HUDEP-2 (cell line): ENCODE results near the gene VIPAS39.
A peak's percentile ranks its signal among the peaks of the same experiment; 100 is the strongest.
"Not testable (repeated sequence)": the region's sequence is repeated elsewhere in the genome, so short reads cannot be mapped to it uniquely, and the experiment has no call there.

Source experiments
- DNase-seq, 76 experiments: peaks; one replicate each; lab custom pipeline; 2025; ENCODE audit not compliant: unreplicated experiment in 76 of 76; lab: John Stamatoyannopoulos, UW

Gene VIPAS39

GRCh38 chr14:77473921-77474320 lies 16.5 kb upstream of the VIPAS39 start:
- DNase-seq, result no peak

- DNase-seq, result no peak
Observed at GRCh38 chr14:77470224-77470870, 12.9 kb upstream of the VIPAS39 start.

GRCh38 chr14:77469539-77469938 lies 12.1 kb upstream of the VIPAS39 start:
- DNase-seq, result peak in 1 of 76 experiments; percentile 20

GRCh38 chr14:77469067-77469505 lies 11.7 kb upstream of the VIPAS39 start:
- DNase-seq, result no peak

GRCh38 chr14:77467801-77468200 lies 10.4 kb upstream of the VIPAS39 start:
- DNase-seq, result no peak

GRCh38 chr14:77459072-77459723 lies 1.8 kb upstream of the VIPAS39 start:
- peak in 68 of 76 experiments; percentile 7 to 83 (median 46) for DNase-seq

- DNase-seq, result peak in 73 of 76 experiments; percentile 10 to 82 (median 64)
Observed at GRCh38 chr14:77458249-77458950, 999 bp upstream of the VIPAS39 start.

GRCh38 chr14:77457115-77457521 lies 283 bp downstream of the VIPAS39 start:
- peak in 2 of 76 experiments; percentile 23 to 51 for DNase-seq

- DNase-seq, result no peak
Observed at GRCh38 chr14:77455966-77456640, 1.3 kb downstream of the VIPAS39 start.

GRCh38 chr14:77442196-77442595 lies 15.2 kb downstream of the VIPAS39 start:
- no peak for DNase-seq

- no peak for DNase-seq
Observed at GRCh38 chr14:77439861-77440260, 17.5 kb downstream of the VIPAS39 start.

GRCh38 chr14:77438596-77438995 lies 18.8 kb downstream of the VIPAS39 start:
- no peak for DNase-seq

- DNase-seq, result no peak
Observed at GRCh38 chr14:77436042-77436441, 21.4 kb downstream of the VIPAS39 start.

- DNase-seq, result no peak
Observed at GRCh38 chr14:77426396-77426795, 31.0 kb downstream of the VIPAS39 start.

GRCh38 chr14:77424862-77425261 lies 32.5 kb downstream of the VIPAS39 start:
- no peak for DNase-seq

- DNase-seq, result no peak
Observed at GRCh38 chr14:77423423-77423822, 34.0 kb downstream of the VIPAS39 start, which contains the start of gene NOXRED1. NOXRED1 (minus strand) TSS chr14:77423523; CDS start chr14:77422889, 634 bp downstream.

GRCh38 chr14:77421201-77421600 lies 36.2 kb downstream of the VIPAS39 start:
- no peak for DNase-seq

GRCh38 chr14:77416836-77417235 lies 40.6 kb downstream of the VIPAS39 start:
- no peak for DNase-seq

- not testable (repeated sequence) for DNase-seq
Observed at GRCh38 chr14:77416098-77416497, 41.3 kb downstream of the VIPAS39 start.

GRCh38 chr14:77415403-77416030 lies 41.9 kb downstream of the VIPAS39 start:
- not testable (repeated sequence) for DNase-seq
